NCI-H1105 treated with DMSO at 0.1 percent for 48 hours (cell line): ENCODE data around the gene SLC37A2.
"Not testable (repeated sequence)": the region's sequence is repeated elsewhere in the genome, so short reads cannot be mapped to it uniquely, and the experiment has no call there.

Experiments used
- DNase-seq: peaks from one replicate; lab custom pipeline; 2025; lab: John Stamatoyannopoulos, UW

SLC37A2 gene

DNA sequence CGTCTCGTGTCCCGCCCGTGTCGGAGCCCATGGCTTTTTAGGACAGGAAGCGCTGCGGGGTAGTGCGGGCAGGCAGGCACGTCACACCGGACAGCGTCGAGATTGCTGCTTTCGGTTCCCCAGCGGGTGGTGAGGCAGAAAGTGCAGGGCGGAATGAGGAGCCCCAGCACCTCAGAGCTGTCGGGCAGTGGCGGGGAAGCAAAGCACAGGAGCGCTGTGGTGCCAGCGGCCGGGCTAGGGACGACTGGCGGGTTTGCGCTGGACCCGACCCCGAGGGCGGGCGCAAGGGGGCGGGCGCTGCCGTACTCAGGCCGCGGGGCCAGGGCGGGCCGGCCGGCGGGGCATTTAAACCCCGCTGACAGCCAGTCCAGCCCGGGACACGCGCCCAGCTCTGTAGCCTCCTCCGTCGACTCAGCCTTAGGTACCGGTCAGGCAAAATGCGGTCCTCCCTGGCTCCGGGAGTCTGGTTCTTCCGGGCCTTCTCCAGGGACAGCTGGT lies at the start of gene SLC37A2:
Gene SLC37A2 (plus strand): TSS at position 375 of the 498 bp plus-strand sequence. CDS start 63 bp downstream, at position 438.
- DNase-seq: peak; percentile 37

DNA sequence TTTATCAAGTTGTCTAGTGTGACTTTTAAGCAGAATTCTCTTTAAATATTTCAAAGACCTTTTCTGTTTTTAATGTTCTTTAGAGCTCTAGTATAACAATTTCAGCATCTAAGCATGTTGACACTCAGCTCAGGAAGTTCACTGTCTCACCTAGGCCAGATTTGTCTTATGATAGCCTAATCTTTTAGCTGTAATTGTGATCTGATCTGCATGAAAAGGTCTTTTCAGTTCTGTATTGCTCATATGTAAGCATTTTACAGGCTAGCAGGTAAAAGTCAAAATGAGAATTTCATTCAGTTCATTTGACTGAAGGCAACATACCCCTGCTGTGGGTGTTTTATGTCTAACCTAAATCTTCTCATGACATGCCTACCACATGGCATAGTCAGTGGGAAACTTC lies 46.7 kb upstream of the SLC37A2 start:
- DNase-seq: no peak

DNA sequence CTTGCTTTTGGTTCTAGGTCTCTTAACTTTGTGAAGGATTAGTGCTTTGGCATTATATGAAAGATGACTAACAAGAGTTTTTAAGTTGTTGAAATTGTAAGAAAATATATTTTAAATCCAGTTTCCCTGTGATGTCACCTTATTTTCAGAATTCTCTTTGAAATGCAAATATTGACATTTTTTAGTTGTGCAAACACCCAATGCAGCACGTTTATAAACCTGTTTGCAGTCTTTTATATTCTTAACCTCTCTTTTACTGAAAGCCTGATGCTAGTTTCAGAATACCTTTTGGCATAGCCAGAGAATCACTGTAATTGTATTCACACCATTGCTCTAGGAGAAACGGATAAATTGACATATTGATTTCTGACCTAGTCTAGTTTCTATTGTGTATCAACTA lies 42.8 kb upstream of the SLC37A2 start:
- DNase-seq: no peak

DNA sequence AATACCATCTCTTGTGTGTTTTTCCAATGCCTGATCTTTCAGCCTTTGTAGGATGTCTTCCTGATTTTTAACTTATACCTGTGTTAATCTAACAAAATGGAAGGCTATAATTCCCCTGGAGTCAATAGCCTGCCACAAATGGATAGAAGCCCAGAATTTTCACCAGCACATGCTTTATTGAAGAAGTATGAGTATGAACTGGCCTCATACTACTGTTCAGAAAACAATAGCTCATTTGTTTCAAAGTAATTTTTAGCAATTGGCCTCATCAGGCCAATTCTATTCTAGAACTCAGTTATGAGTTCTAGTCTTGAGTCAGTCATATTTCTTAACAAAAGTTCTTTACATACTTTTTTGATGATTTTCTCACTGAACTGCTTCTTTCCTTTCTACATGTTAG lies 40.6 kb upstream of the SLC37A2 start:
- no peak for DNase-seq

DNA sequence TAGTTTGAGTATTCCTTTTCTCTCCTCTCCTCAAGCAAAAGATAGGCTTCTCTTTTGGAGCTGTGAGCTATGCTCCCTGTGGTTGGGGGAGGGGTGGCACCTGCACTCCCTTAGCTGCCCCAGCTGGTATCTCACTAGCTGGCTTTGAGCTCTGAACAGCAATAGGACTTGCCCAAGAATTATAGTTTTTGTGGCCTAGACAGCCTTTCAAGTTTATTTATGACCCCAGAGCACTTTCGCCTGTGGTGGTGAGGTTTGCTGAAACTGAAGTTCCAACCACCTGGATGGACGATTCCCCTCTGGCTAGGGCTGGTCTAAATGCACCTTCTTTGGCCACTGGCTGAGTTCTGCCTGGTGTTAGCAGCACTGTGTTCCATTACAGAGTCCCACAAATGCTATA lies 37.1 kb upstream of the SLC37A2 start:
- no peak for DNase-seq

DNA sequence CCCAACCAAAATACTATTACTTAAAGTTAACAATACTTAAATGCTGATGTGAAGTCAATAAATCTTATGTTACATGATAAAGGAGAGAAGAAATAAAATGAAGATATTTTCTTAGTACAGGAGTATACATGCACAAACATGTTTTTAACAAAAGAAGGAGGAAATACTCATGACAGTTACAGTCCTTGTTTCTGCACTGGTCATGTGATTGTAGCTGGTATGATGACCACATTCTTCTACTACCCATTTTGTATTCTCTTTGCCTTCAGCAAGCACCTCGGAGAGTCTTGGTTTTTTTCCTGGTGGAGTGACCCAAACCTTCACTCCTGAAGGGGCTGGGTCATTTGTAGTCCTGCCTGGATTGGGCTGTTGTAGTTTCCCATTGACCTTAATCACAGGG lies 33.7 kb upstream of the SLC37A2 start:
- not testable (repeated sequence) for DNase-seq

DNA sequence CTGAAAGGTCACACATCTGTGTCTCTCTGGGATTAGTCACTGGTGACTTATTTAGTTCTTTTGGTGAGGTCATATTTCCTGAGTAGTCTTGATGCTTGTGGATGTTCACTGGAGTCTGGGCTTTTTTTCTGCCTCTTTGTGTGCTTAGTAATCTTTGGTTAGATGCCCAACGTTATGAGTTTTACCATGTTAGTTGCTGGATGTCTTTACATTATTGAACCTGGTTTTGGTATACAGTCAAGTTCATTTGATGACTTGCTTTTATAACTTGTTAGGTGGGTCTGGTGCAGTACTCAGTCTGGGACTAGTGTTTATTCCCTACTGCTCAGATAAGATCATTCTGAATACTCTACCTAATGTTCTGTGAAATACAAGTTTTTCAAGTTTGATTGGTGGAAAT lies 26.2 kb upstream of the SLC37A2 start:
- DNase-seq: no peak

DNA sequence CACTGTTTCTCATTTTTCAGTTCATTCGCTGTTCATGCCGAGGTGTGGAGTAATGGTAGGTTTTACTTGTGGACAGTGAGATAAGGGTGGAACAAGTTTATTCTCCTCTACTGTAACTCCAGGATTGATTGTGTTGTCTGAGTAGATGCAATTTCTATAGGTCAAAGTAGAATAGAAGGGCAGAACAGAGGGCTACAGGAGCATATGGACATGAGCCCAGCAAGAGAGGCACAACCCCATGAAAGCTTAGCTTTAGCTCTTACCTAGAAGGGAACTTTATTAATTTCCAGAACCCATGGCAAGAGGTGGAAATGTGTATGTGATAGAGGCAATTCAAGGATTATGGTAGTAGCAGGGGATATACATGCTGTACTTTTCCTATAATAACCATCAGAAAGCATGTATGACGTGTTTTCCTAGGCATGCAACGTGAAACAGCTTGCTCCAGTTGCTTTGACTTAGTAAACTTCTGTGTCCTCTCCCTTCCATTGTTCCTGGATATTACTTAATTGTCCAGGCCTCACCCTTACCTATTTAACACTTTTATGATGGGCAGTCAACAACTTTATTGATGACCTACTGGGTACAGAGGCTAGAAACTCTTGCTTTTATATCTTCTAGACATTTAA lies 13.8 kb upstream of the SLC37A2 start:
- DNase-seq: no peak

DNA sequence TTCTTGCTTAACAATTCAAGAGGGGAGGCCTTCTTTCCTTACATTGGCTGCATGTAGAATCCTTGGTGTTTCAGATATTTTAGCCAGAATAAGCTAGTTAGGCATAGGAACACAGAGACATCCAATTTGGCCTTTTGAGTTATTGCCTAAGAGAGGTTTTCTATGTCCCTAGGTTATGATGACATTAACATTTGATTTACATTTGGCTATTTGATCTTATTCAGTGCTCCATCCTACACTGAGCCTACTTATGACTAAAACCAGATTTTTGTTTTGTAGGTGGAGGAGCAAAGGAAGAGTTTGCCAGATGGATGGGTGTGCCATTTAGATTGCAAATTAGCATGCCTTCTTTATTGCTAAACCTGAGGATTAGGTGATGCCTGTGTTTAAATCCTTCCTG lies 11.1 kb upstream of the SLC37A2 start:
- DNase-seq: no peak

DNA sequence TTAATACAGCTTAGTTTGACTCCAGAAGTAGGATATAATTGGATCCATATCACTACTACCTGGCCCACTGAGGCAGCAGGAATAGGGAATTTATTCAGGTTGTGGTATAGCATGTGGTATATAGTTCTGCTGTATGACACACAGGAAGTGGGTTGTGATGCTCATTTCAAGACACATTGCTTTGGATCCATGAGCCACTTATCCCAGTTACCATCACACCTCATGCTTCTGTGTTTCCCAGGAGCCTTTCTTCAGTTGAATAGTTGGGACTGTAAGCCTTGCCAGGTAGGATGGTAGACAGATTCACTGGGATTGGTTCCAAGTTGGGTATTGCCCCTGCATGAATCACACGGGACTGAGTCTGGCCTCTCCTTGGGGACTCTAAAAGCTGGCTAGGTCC lies 9.9 kb upstream of the SLC37A2 start:
- no peak for DNase-seq

DNA sequence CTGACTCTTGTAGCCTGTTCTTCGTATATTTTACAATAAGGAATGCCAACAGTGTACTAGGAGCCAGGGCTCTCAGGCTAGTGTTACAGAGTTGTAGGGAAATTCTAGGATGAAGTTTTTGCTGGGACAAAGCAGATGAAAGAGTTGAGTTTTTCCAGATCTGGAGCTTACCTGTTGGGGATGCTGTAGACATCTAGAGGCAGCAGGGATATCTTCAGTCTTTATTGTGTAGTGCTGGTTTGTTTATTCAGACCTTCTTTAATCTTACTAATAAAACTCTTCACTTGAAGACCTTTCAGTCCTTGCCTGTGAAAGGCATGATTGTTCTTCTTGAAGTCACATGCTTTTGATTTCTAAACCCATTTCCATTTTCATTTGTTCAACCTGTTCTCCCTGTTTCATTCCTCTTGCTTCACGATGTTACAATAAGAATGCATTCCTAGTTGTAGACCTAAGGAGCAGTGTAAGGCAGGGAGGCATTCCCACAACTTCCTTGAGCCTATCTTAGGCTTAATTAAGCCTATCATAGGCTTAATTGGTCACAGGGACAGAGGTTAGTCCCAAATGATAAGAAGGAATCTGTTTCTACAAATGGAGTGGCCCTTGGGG lies 7.9 kb upstream of the SLC37A2 start:
- no peak for DNase-seq

DNA sequence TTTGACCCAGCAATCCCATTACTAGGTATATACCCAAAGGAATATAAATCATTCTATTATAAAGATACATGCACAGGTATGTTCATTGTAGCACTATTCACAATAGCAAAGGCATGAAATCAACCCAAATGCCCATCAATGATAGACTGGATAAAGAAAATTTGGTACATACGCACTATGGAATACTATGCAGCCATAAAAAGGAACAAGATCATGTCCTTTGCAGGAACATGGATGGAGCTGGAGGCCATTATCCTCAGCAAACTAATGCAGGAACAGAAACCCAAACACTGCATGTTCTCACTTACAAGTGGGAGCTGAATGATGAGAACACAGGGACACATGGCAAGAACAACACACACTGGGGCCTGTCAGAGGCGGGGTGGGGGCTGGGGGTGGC lies 7.0 kb upstream of the SLC37A2 start:
- not testable (repeated sequence) for DNase-seq

DNA sequence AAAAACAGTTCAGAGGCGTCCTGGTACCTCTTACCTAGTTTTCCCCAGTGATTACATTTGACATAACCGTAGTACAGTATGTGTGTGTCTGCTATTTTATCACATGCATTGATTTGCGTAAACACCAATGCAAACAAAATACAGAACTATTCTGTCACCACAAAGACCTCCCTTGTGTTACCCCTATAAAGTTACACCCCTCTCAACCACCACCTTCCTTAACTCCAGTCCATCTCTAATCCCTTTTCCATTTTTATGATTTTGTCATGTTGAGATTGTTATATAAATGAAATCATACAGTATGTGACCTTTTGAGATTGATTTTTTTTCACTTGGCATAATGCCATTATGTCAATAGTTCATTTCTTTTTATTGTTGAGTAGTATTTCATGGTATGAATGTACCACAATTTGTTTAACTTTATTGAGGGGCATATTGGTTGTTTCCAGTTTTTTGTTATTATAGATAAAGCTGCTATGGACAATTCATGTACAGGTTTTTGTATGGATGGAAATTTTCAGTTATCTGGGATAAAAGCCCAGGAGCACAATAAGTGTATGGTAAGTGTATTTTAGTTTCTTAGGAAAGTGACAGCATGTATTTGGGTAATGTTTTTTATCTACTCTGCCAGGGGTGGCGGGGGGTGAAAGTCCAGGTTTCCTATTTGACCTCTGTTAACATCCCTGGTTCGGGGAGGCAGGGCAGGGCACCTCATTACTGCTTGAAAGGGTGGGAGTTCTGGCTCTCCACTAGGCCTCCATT lies 6.0 kb upstream of the SLC37A2 start:
- DNase-seq: no peak

DNA sequence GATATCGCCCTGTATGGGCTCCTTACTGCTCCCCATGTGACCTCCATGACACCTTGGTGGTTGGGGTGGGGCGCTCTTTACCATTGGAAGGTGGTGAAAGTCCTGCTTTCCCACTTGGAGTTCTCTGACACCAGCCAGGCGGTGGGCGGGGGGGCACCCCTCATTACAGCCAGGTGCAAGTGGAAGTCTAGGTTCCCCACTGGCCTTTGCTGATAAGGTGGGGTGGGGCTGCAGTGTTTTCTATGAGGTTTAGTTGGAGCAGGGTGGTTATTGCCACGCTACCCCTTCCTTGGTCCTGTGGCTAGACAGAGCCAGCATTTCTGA lies 5.5 kb upstream of the SLC37A2 start:
- no peak for DNase-seq

DNA sequence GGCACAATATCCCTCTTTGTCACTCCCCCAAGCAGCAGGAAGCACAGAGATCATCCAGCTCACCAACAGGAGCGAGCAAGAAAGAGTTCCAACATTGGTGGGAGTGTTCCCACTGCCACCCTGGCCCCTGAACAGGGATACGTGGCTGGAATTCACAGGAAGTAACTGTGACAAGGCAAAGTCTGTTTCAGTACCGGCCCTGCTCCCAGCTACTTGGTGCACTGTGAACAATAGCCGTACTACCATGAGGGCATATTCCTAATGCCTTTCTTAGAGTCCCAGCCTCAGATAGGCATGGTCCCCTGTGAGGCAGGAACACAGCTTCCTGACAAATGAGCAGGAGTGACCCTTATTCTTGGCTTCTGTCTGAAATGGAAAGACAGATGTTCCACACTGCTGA lies 1.8 kb upstream of the SLC37A2 start:
- no peak for DNase-seq

DNA sequence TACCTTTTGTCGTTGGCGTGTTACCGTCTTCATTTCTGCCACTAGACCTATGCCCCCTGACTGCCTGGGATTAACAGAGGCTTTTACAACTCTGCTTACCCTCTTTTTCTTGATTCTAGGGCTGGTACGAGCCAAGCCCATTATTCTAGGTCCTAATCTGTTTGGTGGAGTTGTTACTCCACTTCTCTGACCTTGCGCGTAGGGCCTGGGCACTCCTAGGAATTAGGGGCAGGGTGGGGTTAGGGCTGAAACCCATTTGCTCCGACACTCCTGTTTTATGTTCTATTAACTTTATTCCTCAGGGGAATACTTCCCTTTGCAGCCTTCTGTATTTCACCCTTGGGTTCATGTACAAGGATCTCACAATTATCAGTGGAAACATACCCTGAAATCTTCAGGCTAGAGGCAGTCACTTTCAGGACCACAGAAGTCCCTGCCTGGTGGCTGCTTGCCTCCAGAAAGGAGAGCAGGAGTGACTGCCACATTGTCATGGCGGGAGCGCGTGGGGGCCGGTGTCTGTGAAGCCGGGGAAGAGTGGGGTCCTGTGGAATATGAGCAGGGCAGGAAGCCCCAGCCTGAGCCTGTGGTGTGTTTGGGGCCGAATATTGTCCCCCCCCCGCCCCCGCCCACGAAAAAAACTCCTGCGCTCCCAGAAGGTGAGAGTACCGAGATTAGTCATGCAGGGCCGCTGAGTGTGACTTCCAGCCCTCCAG lies 731 bp upstream of the SLC37A2 start:
- no peak for DNase-seq

DNA sequence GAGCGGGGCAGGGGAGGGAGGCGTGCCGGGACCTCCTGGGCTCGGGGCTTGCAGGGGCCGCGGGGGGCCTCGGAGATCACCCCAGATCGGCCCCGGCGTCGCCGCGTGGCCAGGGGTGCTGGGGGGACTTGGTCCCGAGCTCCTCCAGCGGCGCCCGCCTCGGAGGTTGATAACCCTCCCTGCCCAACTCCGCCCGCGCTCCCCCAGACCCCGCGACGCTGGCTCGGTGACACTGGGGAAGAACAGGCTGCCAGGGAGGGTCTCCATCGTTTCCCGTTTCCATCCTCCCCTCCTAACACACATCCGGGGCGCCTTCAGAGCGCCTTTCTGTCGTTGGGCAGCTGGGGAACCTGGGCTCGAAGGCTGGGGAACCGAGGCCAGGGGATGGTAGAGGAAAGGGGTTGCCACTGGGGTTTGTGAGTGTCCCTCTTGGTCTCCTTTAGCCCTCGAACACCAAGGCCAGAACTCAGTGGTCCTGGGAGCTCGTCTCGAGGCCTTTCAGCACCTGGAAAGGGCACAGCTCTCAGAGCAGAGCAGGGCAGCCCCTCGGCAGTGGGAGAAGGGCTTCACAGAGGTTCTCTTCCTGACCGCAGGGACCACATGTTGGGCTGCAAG lies 431 bp downstream of the SLC37A2 start:
- no peak for DNase-seq

DNA sequence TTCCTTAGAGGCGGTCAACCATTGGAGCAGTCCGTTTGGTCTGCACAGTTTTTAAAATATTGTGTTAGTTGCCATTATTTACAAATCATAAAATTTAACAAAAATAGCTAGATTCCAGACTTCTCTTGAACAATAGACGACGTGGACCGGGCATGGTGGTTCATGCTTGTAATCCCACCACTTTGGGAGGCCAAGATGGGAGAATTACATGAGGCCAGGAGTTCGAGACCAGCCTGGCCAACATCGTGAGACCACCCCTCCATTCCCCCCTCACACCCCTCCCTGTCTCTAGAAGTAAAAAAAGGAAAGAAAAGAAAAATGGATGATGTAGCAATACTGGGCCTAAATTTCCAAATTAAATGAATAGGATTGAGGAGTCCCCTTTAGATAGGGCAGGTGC lies 965 bp downstream of the SLC37A2 start:
- no peak for DNase-seq

DNA sequence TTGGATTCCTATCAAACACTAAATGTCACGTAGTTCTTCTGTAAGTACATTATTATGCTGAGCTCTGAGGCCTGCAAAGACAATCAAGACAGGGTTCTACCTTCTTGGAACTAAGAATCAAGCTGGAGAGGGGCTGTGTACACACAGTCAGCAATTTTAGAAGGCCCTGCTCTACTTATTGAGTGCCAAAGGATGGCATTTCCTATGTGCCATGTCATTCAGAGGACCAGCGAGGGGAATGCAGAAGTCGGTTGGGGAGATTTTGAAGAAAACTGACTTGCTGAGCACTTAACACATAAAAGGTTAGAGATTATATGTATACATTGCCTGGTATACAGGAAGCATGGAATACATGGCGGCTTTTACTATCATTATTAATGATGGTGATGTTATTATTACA lies 5.3 kb downstream of the SLC37A2 start:
- no peak for DNase-seq

DNA sequence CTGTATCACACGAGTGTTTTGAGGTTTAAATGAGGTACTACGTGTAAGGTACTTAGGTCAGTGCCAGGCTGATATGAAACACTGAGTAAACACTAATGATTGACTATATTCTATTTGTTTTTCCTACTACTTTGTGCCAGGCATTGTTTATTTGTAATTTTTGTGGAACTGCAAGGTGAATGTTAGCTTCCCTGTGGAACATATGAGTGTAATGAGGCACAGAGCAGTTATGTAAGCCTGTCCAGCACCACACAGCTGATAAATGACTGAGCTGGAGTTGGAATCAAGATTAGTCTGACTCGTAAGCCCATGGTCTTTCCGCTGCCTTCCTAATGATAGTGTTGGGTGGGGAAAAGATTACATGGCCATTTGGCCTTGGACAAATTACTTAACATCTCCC lies 5.9 kb downstream of the SLC37A2 start:
- no peak for DNase-seq

DNA sequence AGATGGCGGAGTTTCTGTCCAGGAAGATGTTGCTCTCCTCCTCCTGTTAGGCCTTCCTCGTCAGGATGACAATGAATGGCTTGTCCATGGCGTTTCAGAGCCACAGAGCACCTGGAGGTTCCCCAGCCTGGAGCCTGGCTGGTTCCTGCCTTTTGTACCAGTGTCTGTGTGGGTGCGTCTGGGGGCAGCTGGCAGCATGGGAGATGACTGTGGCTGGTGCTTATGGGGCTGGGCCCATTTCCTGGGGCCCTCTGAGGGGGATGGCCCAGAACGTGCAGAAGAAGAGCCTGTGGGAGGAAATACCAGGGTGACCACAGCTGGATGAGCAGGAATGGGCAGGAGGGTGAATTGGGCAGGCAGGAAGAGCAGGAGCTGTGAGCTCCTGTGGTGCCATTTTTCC lies 6.7 kb downstream of the SLC37A2 start:
- DNase-seq: no peak

DNA sequence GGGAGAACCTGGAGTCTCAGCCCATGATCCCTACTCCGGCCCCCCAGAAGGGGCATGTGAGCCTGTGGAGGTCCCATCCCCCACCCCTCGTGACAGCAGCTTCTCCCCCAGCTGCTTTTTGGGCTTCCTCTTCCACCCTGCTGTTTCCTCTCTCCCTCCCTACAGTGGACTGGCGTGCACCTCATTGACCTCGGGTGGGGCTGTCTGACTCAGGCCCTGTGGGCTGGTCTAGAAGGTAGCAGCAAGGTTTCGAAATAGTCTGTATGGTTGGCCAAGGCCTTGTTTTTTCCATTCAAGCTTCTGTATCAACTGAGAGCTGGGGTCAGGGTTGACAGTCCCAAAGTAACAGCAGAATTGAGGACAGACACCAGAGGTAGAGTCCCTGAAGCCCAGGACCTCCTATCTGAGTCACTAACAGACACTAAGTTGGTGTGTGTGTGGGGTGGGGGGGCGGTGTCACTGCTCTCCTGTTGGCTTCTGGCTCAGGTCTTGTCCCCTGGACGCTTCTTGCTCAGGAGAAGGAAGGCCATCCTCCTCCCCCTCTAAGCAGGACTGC lies 7.7 kb downstream of the SLC37A2 start:
- no peak for DNase-seq
